A673 (cell line): ENCODE results near the gene CBLN3.
A peak's percentile ranks its signal among the peaks of the same experiment; 100 is the strongest.

Source experiments
- CTCF ChIP-seq: fragments of 300-800, 200-600 bp; sonication (generic); conservative IDR thresholded peaks from 2 replicates; pipeline ENCODE4 v1.5.1; 2017; ENCODE audit warnings: low read depth, mild to moderate bottlenecking, antibody characterized with exemption, low read length, moderate library complexity, mixed read lengths
- EZH2 ChIP-seq: fragments of 200-600 bp; sonication (generic); IDR thresholded peaks from 2 replicates; pipeline ENCODE4 v1.6.1; 2017; ENCODE audit warnings: borderline replicate concordance, low read depth, mild to moderate bottlenecking, mixed read lengths, antibody characterized with exemption, low read length; ENCODE audit not compliant: poor library complexity, severe bottlenecking

GRCh38 chr14:24392325-24393091 is 37.0 kb downstream of the CBLN3 start:
- peak; percentile 30; the same call in 1 of the 2 replicates for TF ChIP-seq CTCF
- TF ChIP-seq EZH2: no peak
